ENCODE data around the gene VAC14.

Gene VAC14

GRCh38 chr16:70653406-70653805 lies 147.6 kb downstream of the VAC14 start:
- peaks cover 8% of the 10 kb centered on the region for H3K9me3 Mint-ChIP-seq
- no peak overlapping the region for H3K27ac Mint-ChIP-seq

GRCh38 chr16:70652322-70652721 lies 148.6 kb downstream of the VAC14 start:
- Mint-ChIP-seq H3K27ac (no peak overlapping the region), H3K36me3 (ENCODE audit: low read depth) (no peaks in the 10 kb centered on the region), H3K9me3 (peaks cover 15% of the 10 kb centered on the region), H3K4me3 (no peak overlapping the region), H3K4me1 (peaks cover 7% of the 10 kb centered on the region), H3K27me3 (ENCODE audit: low read depth, poor library complexity) (no peaks in the 10 kb centered on the region)
- TF ChIP-seq CTCF (IDR thresholded peaks at IDR 0.05), result no peak
- no peak for DNase-seq

More at GRCh38 chr16:70653406-70653805, 147.6 kb downstream of the VAC14 start:
- Mint-ChIP-seq H3K36me3 (ENCODE audit: low read depth) (no peaks in the 10 kb centered on the region), H3K27me3 (ENCODE audit: low read depth, poor library complexity) (no peaks in the 10 kb centered on the region), H3K4me1 (peaks cover 5% of the 10 kb centered on the region), H3K4me3 (no peak overlapping the region)
- no peak for DNase-seq
- TF ChIP-seq CTCF (IDR thresholded peaks at IDR 0.05), result no peak

GRCh38 chr16:70651524-70651923 lies 149.4 kb downstream of the VAC14 start:
- H3K4me1 Mint-ChIP-seq, result peaks cover 11% of the 10 kb centered on the region
- no peak overlapping the region for H3K27ac Mint-ChIP-seq
- H3K36me3 Mint-ChIP-seq (ENCODE audit: low read depth), result no peaks in the 10 kb centered on the region
- no peaks in the 10 kb centered on the region for H3K27me3 Mint-ChIP-seq (ENCODE audit: low read depth, poor library complexity)
- no peak for DNase-seq
- peaks cover 15% of the 10 kb centered on the region for H3K9me3 Mint-ChIP-seq
- TF ChIP-seq CTCF (IDR thresholded peaks at IDR 0.05), result no peak
- no peak overlapping the region for H3K4me3 Mint-ChIP-seq

GRCh38 chr16:70650216-70650615 lies 150.7 kb downstream of the VAC14 start:
- DNase-seq, result no peak
- Mint-ChIP-seq H3K4me1 (peaks cover 11% of the 10 kb centered on the region), H3K27me3 (ENCODE audit: low read depth, poor library complexity) (no peaks in the 10 kb centered on the region), H3K9me3 (peaks cover 15% of the 10 kb centered on the region), H3K4me3 (no peak overlapping the region), H3K27ac (no peak overlapping the region), H3K36me3 (ENCODE audit: low read depth) (no peaks in the 10 kb centered on the region)
- no peak for TF ChIP-seq CTCF (IDR thresholded peaks at IDR 0.05)

- no peak overlapping the region for H3K27ac Mint-ChIP-seq
- peaks cover 15% of the 10 kb centered on the region for H3K9me3 Mint-ChIP-seq
- no peak for TF ChIP-seq CTCF (IDR thresholded peaks at IDR 0.05)
- H3K4me3 Mint-ChIP-seq, result no peak overlapping the region
- no peaks in the 10 kb centered on the region for H3K36me3 Mint-ChIP-seq (ENCODE audit: low read depth)
- DNase-seq, result no peak
- peaks cover 1% of the 10 kb centered on the region for H3K27me3 Mint-ChIP-seq (ENCODE audit: low read depth, poor library complexity)
- H3K4me1 Mint-ChIP-seq, result peaks cover 11% of the 10 kb centered on the region
Observed at GRCh38 chr16:70649300-70649699, 151.7 kb downstream of the VAC14 start.

GRCh38 chr16:70648606-70649005 lies 152.4 kb downstream of the VAC14 start:
- H3K4me3 Mint-ChIP-seq, result no peak overlapping the region

More at GRCh38 chr16:70648606-70649005, 152.4 kb downstream of the VAC14 start:
- no peak for TF ChIP-seq CTCF (IDR thresholded peaks at IDR 0.05)
- H3K36me3 Mint-ChIP-seq (ENCODE audit: low read depth), result no peaks in the 10 kb centered on the region
- DNase-seq, result no peak
- peaks cover 15% of the 10 kb centered on the region for H3K9me3 Mint-ChIP-seq
- peaks cover 7% of the 10 kb centered on the region for H3K27me3 Mint-ChIP-seq (ENCODE audit: low read depth, poor library complexity)
- no peak overlapping the region for H3K27ac Mint-ChIP-seq
- peaks cover 6% of the 10 kb centered on the region for H3K4me1 Mint-ChIP-seq

All from nephron progenitor cell (in vitro differentiated cells).